Measurements from ENCODE around the gene BTBD9.

Gene BTBD9

DNA sequence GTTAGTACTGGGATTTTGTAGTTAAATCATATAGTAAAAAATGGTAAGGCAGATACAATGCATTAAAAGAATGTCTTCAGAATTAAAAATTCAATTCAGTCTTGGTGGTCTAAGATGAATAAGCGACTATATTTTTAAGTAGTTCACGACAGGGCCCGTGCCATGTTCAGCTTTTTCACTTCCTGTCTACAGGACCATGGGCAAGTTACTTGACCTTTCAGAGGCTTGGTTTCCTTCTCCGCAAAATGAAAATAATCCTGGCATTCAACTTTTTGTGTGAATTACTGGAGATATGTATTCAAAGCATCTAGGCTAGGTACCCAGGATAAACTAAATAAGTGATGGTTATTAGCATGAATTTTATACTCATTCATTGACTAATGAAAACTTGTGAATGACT lies 216.0 kb downstream of the BTBD9 start:
- DNase-seq: no peak

DNA sequence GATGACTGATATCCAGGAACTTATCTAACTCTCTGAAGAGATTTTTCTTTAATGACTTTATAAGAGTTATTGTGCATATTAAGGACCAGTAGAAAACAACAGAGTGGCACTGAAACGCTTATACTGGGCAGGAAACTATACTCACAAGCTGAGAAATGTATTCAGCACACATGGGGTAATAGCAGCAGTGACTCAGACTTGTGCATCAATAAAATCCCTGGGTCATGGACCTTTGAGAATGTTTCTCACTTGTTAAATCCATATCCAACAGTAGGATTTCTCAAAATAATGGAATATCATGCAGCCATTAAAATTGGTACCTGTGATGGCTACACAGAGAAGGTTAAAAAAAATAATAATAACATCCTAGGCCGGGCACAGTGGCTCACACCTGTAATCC lies 219.5 kb downstream of the BTBD9 start:
- DNase-seq: peak; percentile 80

DNA sequence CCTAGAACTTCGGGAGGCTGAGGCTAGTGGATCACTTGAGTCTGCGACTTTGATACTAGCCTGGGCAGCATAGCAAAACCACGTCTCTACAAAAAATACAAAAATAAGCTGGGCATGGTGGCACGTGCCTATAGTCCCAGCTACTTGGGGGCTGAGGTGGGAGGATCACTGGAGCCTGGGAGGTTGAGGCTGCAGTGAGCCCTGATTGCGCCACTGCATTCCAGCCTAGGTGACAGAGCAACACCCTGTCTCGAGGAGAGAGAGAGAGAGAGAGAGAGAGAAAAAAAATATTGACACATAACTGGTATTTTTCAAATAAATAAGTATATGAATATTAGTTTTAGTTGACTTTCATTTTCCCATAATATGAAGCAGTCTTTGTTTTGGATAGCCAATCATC lies 222.2 kb downstream of the BTBD9 start:
- peak; percentile 8 for DNase-seq

DNA sequence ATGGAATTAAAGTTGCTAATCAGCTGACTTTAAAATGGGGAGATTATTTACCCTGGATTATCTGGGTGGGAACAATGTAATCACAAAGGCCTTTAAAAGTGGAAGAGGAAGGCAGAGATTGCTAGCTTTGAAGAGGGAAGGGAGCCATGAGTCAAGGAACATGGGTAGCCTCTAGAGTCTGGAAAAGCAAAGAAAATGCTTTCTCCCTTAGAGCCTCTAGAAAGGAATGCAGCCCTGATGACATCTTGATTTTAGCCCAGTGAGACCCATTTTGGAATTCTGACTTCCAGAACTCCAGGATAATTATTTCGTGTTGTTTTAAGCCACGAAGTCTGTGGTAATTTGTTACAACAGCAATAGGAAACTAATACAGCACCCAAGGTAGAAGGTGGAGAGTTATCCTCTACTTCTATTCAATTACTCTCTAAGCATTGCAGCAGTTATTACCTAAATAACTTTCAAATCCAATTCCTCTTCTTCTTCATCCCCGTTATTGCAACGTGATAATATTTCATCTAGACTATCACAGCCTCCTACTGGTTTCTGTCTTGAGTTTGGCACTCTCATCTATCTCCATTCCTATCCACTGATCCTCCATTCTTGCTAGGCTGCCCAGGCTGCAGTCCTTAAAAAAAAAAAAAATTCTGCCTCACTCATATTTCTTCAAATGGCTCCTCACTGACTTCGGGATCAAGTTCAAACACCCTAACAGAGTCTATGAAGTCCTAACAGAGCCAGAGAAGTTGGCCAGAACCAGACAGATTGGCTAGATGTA lies 224.3 kb downstream of the BTBD9 start:
- no peak for DNase-seq

DNA sequence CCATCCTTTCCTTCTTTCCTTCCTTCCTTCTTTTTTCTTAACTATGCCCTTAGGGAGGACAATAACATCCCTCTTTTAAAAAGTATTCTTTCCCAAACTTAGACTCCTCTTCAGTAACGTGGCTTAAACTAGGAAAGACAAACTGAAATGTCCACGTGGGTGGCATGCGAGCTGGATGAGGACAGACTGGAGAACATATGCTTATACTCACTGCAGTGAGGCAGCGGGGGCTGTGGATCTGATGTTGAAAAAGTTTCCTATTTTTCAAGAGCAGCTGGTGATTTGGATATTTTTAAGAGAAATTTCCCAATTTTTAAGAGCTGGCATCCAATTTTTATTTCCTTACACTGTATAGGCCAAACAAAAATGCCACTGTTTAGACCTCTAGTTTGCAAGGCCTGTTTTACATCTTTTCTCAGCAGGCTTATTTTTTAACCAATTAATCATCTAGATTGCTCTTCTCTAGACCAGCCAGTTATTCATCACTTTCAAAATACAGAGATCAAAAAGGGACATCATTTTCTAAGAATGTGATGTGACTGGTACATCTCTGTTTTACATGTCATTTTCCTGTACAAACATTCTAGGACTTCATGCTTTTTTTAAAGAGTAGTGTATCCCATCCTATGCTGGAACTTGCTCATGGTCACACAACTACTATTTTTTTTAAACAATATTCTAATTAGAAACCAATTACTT lies 226.5 kb downstream of the BTBD9 start:
- DNase-seq: peak; percentile 17

DNA sequence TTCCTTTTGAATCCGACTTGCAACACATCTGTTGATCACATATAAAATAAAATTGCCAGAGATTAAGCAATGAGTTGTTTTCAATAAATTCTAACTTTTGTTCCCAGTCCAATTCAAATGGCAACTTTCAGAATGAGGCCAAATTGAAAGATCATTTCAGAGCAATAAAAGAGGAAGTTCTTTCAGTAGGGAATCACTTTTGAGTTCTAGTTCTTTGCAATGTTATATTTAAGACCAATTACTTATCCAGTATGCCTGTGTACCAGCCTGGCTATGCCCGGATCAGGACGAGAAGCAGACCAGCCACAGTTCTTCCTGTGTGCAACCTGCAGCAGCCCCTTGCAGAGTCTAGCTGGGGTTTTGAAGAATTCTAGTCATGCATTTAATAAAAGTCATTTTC lies 232.5 kb downstream of the BTBD9 start:
- no peak for DNase-seq

DNA sequence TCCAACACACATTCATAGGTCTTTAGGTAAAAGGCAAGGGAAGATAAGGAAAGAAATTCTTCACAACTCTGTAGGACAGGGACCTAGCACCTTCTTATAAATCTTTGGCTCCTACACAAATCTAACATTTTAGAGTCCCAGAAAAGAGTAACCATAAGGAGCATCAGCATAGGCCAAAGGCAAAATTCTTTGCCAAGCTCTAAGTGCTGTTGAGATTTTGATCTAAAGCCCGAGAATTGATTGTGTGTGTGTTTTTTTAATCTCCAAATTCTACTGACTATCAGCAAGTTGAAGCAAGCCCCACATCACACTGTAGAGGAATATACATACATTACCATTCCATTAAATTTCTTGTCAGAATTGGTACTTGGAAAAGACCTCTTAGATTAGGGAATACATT lies 233.6 kb downstream of the BTBD9 start:
- no peak for DNase-seq

DNA sequence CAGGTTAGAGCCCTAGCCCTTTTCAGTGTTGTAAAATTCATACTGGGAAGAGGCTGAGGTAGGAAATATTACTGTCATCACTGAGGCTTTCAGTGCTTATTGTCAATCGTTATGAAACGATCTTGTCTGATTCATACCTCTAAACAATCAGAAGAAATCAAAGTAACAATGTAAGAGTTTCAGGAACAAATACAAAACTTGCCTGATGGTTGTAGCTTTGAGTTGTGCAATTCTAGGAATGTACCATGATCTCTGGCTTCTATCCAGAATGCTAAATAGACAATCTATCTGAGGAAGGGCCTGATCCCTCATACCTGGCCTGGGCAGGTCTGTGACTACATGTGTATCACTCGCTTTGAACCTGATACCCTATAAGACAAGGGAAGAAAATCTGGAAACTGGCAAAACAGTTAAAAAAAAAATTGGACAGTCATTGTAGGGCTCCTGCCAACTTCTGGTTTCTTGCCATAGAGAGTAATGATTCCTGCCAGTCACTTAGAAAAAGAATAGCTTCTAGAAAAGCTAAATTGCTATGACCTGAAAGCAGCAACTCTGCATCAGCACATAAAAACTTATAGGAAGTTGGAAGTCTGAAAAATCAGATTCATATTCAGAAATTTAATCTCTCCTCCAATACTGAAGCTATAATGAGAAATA lies 234.7 kb downstream of the BTBD9 start:
- no peak for DNase-seq

DNA sequence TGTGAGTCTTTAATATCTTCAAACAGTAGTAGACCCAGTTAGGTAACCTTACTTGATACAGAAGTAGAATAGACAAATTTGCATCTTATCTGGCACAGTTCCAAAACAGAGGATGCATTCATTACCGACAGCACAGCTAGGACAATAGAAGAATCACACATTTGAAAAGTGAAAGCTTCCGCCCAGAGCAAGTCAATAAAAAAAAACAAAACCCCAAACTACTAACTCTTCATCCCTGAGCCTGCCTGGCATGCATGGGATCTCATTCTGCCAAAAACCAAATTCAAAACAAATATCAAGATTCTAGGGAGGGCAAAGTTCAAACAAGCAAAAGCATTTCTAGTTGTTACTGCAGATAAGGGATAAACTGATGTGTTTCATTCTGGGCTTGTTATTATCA lies 235.4 kb downstream of the BTBD9 start:
- no peak for DNase-seq

DNA sequence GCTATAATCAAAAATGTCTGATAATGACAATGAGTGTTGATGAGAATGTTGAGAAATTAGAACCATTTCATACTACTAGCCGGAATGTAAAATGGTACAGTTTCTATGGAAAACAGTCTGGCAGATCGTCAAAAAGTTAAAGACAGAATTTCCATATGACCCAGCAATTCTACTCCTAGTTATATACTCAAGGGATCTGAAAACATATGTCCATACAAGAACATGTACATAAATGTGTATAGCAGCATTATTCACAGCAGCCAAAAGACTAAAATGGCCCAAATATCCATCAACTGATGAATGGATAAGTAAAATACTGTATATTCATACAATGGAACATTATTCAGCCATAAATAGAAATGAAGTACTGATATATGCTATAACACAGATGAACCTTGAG lies 236.2 kb downstream of the BTBD9 start:
- DNase-seq: no peak

DNA sequence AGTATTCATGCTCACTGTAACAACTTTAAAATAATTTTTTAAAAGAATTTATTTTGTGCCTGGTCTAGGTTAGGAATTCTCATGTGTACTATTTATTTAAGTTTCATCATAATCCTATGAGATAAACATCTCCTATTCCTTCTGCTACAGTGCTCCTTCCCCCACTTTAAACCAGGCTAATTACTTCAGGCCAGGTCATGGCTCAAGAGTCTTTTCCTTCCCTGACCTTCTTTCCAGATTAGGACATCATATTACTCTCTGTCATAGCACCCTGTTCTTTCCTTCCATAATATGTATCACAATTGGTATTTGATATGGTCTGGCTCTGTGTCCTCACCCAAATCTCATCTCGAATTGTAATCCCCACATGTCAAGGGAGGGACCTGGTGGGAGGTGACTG lies 239.0 kb downstream of the BTBD9 start:
- DNase-seq: no peak

DNA sequence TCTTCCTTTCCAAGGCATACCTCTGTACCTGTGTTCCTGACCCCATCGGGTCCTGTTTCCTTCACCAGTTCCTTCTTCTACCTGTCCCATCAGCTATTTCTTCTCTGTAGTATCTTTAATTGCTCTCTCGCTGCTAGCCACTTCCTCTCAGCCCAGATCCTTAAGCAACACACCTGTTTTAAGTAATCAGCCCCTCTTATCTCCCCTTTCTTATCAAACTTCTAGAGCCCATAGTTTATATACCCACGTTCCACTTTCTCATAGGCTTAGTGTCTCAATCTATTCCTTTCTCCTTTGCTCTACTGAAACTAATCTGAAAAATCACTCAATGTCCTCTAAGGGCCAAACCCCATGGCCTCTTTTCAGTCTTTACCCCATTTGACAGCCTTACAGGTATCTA lies 239.6 kb downstream of the BTBD9 start:
- DNase-seq: no peak

DNA sequence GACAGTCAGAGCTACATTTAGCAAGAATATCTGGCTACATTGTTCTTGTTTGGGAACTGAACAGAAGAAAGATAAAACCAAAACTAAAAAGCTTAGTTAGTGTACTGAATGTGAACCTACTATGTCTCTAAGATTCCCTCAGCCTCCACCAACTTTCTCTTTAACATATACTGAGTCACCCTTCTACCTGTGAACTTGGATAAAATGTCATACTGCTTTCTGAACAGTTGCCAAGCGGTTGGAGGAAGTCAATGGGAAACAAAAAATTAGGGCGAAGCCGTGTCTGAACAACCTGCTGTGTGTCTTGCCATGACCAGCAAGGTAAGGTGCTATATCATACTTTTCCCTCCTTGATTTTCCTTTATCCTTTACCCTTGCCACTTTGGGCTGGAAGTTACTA lies 243.5 kb downstream of the BTBD9 start:
- no peak for DNase-seq

DNA sequence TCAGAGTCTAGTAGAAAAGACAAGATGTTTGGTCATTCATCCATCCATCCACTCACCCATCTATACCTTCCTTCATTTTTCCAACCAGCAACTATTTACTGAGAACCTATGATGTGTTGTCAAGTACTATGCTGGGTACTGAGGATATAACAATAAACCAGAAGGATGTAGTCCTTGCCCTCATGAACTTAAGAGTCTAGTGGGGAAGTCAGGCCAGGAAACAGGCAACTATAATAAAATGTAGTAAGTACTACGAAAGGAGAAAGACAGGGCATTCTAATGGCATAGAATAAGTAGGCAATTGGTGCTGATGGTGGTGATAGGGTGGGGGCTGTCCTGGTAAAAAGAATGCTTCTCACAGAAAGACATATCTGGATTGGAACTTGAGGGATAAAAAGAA lies 245.7 kb downstream of the BTBD9 start:
- DNase-seq: no peak

DNA sequence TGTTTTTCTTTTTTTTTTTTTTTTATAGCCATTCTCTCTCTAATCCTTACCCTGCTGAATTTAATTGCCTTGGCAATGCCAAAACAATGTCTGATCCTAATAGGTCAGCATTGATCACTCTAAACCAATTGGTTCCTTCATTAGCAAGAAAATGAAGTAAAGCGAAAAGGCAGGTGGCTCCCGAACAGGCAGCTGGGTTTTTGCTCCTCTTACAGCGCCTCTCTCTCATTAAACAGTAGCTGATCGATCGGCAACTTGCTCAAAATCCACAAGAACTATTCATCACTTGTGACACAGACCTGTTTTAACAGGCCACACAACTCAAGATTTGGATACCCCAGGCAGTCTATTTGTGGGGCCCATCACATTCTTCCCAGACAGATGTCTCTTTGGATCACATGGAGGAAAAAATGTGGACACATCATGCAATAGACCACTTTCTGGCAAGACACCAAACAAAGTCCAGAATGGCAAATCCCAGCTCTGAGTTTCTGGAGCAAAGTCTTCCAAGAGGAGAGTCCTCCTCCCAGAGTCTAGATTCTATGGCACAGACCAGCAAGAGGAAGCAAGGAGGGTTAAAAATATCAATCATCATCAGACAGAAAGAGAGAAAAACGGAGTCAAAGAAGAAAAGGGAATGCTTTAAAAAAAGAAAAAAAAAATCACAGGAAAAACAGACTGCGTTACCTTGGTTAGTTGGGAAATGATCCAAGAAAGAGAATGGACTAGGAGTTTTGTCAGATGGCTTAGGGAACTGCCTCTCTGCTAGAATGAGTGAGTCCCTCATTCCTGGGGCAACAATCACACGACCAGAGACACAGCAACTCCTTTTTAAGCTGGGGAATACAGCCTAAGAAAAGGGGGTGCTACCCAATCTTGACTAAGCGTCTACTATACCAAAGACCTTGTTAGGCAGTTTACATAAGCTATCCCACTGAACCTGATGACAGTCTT lies 247.8 kb downstream of the BTBD9 start:
- peak; percentile 38 for DNase-seq

DNA sequence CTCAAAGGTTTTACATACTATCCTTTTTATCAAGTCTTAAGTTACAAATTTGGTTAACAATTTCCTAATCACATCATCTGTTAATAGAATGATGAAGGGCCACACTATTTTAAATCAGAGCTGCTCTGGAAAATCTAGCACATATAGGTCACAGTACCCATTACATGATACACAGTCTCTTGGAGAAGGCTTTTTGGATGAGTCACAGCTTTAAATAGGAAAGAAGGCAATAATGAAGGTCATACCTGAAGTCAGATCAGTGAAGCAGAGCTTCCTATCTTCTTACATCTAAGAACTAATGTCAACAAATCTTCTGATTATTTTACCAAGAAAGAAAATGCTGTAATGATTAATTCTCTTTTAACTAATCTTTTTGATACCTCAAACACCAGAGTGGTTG lies 248.5 kb downstream of the BTBD9 start:
- peak; percentile 73 for DNase-seq

DNA sequence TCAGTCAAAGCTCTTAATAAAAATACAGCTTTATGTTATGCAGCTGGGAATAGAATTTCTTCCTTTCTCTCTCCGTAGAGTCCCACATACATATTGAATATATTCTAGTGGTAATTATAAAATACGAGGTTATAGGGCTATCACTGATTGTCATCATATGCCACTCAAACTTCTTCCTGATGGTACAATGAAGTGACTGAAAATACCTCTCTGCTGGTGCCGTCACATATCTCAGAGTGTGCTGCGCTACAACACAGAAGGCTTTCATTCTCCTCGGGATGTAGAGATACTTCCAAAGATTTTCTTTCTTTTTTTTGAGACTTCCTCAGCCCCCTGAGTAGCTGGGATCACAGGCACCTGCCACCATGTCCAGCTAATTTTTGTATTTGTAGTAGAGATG lies 249.9 kb downstream of the BTBD9 start:
- DNase-seq: no peak

DNA sequence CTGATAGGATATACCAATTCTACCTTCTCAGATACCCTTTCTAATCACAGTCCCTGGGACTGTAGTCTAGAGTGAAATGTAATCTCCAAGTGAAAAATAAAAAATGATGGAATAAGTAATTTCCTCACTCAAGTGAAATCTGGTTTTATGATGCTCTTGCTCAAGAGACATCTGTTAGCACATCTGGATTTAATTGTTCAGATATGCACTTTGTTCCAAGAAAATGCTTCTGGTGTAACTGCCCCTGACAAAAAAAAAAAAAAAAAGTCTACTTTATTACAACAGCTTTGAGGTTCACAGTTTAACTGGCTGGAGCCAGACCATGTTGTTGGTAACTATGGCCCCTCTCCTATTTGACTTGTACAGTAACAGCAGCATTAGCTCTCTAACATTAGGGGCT lies 251.8 kb downstream of the BTBD9 start:
- DNase-seq: peak; percentile 93

DNA sequence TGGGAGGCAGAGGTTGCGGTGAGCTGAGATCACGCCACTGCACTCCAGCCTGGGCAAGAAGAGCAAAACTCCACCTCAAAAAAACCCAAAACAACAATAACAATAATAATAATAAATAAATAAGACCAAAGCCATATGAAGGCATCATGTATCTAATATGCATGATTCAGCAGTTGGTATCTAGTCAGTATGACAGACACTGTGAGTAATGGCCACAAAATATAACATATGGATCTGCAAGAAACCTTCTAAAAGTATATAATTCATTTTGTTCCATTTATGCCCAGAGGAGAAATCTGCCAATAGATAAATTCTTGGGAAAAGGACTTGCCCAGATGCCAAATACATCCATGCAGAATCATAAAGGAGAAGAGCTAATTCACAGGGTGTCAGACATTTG lies 252.3 kb downstream of the BTBD9 start:
- peak; percentile 64 for DNase-seq

DNA sequence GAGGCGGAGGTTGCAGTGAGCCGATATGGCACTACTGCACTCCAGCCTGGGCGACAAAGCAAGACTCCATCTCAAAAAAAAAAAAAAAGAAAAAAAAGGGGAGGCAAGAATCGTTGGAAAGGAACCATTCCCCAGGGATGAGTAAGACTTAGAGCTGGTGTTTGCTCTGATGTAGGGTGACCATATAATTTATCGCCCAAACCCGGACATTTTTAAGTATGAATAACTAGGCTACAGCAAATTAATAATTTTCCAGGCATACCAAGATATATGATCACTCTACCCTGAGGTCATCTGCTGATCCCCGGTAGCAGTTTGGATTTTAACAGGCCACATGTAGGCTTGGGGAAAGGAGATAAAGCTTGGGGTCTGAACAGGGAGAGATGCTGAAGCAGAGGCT lies 260.9 kb downstream of the BTBD9 start:
- peak; percentile 88 for DNase-seq

DNA sequence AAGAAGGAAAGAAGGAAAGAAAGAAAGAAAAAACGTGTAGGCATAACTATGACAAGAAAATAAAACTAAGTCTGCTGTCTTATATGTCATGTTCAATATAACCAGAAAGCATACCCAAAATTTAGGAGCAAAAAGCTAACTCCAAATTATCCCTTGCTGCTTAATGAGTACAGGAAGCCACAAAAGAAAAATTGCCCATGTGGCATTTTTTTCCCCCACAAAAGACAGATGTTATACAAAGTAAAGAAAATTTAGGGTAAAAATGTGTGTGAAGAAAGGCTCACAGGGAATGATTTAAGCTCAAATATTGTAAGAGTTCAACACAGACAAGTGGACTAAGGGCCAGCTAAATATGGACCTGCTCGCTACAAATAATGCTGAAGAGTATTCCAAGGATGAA lies 263.8 kb downstream of the BTBD9 start:
- no peak for DNase-seq

DNA sequence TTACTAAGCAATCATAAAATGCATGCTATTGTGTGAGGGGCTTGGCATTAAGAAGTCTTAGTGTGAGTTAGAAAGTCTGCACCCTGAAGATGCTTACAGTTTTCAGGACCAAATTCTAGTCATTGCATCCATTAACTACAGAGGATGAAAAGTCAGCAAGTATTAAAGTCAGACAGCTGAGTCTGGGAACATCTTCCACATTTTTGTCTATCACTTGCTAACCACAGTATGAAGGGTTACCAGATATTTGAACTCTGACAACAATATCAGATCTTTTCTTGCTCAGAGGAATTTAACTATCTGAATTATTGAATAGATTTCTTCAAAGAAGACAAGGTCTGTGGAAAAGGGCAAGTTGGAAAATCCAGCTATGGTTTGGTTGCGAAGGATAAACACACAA lies 264.4 kb downstream of the BTBD9 start:
- no peak for DNase-seq

DNA sequence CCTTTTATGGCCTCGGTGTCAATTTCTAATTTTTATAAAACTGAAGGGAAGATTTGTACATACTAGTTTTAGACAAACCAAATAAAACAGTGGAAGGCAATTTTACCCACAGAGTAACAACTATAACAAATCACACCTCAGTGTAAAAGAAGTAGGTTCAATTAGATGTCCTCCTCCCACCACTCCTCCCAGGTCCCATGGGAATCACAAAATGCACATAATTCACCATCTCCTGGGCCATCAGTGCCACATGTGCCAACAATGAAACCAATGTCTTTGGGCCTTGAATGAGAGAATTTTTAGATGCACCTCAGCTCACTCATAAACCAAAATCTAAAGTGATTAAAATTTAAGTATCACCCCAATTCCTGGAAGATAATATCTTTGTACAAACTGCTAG lies 267.8 kb downstream of the BTBD9 start:
- DNase-seq: no peak
